HG02884 (cell line): Measurements from ENCODE around the gene SLC35F3.

Experiments
- ATAC-seq: cut with Tn5 transposase; IDR thresholded peaks from one replicate; pipeline ENCODE4 v1.9.1; 2021; ENCODE audit warnings: mild to moderate bottlenecking, moderate library complexity; ENCODE audit not compliant: unreplicated experiment

Gene SLC35F3

GRCh38 chr1:233909195-233909594 lies 4.7 kb downstream of the SLC35F3 start:
- no peak for ATAC-seq

- ATAC-seq = no peak
These were observed 8.0 kb downstream of the SLC35F3 start for GRCh38 chr1:233912447-233912846.

- ATAC-seq = no peak
These were observed 8.4 kb downstream of the SLC35F3 start for GRCh38 chr1:233912909-233913308.

DNA sequence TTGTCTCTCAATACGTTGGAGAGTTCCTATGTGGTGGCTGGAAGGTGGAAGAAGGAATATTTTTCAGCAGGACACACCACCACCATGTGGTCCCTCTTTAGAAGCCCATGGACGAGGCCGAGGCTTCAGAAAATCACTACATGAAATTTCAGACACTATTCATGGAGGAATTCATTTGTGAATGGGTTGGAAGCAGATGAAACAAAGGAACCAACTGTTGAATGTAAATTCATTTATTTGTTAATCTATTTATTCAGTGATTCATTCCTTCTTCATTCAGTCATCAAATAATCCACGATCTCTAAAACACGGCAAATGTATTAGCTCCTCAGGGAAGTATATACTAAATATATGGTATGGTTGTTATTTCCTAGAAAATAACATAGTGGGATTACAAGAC lies 12.2 kb downstream of the SLC35F3 start:
- no peak for ATAC-seq

GRCh38 chr1:233919786-233920185 lies 15.3 kb downstream of the SLC35F3 start:
- ATAC-seq = no peak

- ATAC-seq = no peak
These were observed 23.6 kb downstream of the SLC35F3 start for GRCh38 chr1:233928123-233928522.

GRCh38 chr1:233933339-233933738 lies 28.9 kb downstream of the SLC35F3 start:
- ATAC-seq = no peak

DNA sequence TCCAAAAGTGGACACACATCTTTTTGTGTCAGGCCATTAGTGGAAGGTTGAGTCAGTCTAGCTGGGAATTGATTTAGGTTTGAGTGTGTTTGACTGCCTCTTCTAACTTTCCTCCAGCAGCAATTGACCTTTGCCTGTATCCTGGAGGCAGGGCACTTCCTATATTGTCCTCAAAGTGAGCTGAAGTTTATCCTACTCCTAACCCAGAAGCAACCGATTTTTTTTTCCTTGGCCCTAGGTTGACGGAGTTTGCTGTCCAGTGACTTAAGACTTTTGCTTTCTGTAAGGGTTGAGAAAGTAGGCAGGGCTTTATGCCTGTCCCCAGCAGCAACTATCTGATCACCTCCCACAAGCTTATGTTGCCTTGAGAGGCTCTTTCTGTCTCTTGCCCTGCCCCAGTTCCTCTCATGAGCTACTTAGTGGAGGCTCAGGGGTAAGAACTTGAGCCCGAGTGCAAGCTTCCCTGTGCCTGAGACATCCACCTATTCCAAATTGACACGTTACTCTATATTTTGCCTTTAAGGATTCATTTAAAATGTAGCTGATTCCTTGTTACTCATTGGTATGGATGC lies 30.9 kb downstream of the SLC35F3 start:
- ATAC-seq = no peak

DNA sequence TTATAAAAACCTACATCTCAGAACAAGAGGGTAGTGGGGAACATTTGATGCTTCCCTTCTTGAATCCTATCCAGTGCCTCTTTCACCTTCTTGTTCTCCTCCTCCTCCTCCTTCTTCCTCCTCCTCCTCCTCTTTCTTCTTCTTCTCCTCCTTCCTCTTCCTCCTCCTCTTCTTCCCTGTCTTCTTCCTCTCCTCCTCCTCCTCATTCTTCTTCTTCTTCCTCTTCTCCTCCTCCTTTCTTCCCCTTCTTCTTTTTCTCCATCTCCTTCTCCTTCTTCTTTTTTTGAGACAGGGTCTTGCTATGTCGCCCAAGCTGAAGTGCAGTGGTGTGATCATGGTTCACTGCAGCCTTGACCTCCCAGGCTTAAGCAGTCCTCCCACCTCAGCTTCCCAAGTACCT lies 31.9 kb downstream of the SLC35F3 start:
- no peak for ATAC-seq

DNA sequence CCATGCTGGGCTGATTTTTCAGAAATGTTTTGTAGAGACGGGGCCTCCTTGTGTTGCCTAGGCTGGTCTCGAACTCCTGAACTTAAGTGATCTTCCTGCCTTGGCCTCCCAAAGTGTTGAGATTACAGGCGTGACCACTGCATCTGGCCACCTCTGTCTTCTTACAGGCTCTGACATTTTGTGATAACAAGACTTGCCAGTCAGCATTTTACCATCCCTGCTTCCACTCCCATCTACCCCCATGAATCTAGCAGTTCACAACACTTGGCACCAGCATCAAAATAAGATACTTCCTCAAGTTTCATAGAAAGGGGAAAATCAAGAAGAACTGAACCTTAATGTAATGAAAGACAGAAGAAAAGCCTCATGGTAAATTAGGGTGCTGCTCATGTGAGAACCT lies 32.4 kb downstream of the SLC35F3 start:
- ATAC-seq = no peak

GRCh38 chr1:233938476-233938875 lies 34.0 kb downstream of the SLC35F3 start:
- no peak for ATAC-seq

GRCh38 chr1:233939451-233939850 lies 35.0 kb downstream of the SLC35F3 start:
- ATAC-seq = no peak

GRCh38 chr1:233940908-233941307 lies 36.4 kb downstream of the SLC35F3 start:
- no peak for ATAC-seq

GRCh38 chr1:233944601-233945000 lies 40.1 kb downstream of the SLC35F3 start:
- ATAC-seq = no peak

DNA sequence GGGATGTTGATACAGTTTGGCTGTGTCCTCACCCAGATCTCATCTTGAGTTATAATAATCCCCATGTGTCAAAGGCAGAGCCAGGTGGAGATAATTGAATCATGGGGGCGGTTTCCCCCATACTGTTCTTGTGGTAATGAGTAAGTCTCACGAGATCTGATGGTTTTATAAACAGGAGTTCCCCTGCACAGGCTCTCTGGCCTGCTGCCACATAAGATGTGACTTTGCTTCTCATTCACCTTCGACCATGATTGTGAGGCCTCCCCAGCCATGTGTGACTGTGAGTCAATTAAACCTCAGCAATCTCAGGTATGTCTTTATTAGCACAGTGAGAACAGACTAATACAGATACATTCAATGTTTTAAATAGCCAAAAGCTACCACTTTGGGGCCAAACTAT lies 41.1 kb downstream of the SLC35F3 start:
- no peak for ATAC-seq

DNA sequence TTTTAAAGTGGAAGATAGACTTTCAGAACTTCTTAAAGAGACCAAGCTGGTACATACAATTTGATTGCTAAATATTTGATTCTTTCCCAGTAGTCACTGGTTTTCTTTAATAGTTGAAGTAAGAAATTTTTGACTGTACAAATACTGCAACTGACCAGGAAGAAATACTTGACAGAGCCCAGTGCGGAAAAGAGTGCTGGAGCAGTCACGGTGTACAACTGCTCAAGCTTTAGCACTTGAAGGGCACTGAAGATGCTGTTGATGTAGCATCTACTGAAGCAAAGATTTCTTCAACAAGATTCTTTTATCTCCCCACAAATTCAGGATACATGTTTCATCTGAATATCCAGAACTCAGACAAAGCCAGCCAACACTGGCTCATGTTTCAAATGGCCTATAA lies 41.5 kb downstream of the SLC35F3 start:
- no peak for ATAC-seq

- ATAC-seq = no peak
These were observed 42.2 kb downstream of the SLC35F3 start for GRCh38 chr1:233946724-233947123.

DNA sequence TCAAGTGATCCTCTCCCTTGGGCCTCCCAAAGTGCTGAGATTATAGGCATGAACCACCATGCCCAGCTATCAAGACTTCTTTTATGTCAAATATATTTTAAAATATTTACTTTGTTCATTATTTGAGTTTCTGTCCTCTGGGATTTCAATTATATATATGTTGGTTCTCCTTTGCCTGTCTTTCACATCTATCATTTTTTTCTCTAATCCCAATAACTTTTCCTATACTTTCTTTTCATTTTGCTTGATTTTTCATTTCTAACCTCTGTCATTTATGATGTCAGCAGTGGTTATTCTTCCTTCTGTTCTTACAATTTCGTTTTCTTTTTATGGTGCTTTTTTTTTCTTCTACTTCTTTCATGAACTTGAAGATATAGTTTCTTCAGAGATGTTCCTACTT lies 47.3 kb downstream of the SLC35F3 start:
- ATAC-seq = no peak

- ATAC-seq = no peak
These were observed 53.2 kb downstream of the SLC35F3 start for GRCh38 chr1:233957691-233958090.

GRCh38 chr1:233959102-233959501 lies 54.6 kb downstream of the SLC35F3 start:
- no peak for ATAC-seq

DNA sequence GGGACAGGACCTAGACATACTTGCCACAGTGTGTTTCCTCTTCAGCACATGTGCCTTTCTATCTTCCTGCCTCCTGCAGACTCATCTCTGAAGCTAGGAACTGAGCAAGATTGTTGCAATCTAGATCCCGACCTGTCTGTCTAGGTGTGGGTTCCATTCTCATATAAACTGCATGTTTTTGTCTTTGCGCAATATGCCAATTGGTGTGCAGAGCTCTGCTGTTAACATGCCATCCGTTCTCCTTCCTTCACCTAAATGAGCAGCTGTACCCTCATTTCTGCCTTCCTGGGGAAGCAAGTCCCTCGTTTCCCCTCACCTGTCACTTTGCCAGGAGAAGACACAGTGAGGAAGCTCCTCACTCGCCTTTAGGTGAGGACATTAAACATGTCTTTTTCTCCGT lies 55.5 kb downstream of the SLC35F3 start:
- no peak for ATAC-seq

GRCh38 chr1:233960386-233960785 lies 55.9 kb downstream of the SLC35F3 start:
- no peak for ATAC-seq

GRCh38 chr1:233962878-233963277 lies 58.4 kb downstream of the SLC35F3 start:
- no peak for ATAC-seq

GRCh38 chr1:233965856-233966255 lies 61.4 kb downstream of the SLC35F3 start:
- no peak for ATAC-seq
